Stimulated activated CD8-positive, alpha-beta memory T cell treated with anti-CD3 and anti-CD28 coated beads, Interleukin-4, amount 100 ng/mL, for 4 hours (primary cell): ENCODE data around the gene RIPK1.
"Not testable (repeated sequence)": the region's sequence is repeated elsewhere in the genome, so short reads cannot be mapped to it uniquely, and the experiment has no call there.

Source experiments
- DNase-seq, 2 donors: peaks; one replicate each; pipeline ENCODE4 v3.0.0-alpha.2; 2020; ENCODE audit warnings: low read depth in 2 of 2, low spot score in 1 of 2

Gene RIPK1

GRCh38 chr6:3068329-3069214 is at the start of gene RIPK1:
TSS of gene RIPK1 (plus strand) at chr6:3068494. CDS start at chr6:3076824, 8,330 bp downstream.
- DNase-seq, result peak; percentile 80 to 87

GRCh38 chr6:3019065-3019464 is 49.2 kb upstream of the RIPK1 start:
- no peak for DNase-seq

GRCh38 chr6:3019749-3020320 is 48.5 kb upstream of the RIPK1 start:
- DNase-seq, result no peak

- not testable (repeated sequence) for DNase-seq
These were observed 47.2 kb upstream of the RIPK1 start for GRCh38 chr6:3020976-3021598.

GRCh38 chr6:3022765-3023662 is 45.3 kb upstream of the RIPK1 start:
- peak in 1 of 2 donors; percentile 19 for DNase-seq

GRCh38 chr6:3023663-3024483 is 44.4 kb upstream of the RIPK1 start:
- DNase-seq, result peak; percentile 75 to 80

- no peak for DNase-seq
These were observed 41.3 kb upstream of the RIPK1 start for GRCh38 chr6:3026791-3027626.

- DNase-seq, result not testable (repeated sequence)
These were observed 40.1 kb upstream of the RIPK1 start for GRCh38 chr6:3028156-3028555.

GRCh38 chr6:3031857-3032640 is 36.2 kb upstream of the RIPK1 start:
- no peak for DNase-seq

- no peak for DNase-seq
These were observed 35.3 kb upstream of the RIPK1 start for GRCh38 chr6:3032986-3033385.

- DNase-seq, result no peak
These were observed 34.6 kb upstream of the RIPK1 start for GRCh38 chr6:3033652-3034051.

- no peak for DNase-seq
These were observed 32.9 kb upstream of the RIPK1 start for GRCh38 chr6:3035397-3035796.

- no peak for DNase-seq
These were observed 31.2 kb upstream of the RIPK1 start for GRCh38 chr6:3036861-3037637.

- no peak for DNase-seq
These were observed 30.5 kb upstream of the RIPK1 start for GRCh38 chr6:3037638-3038365.

GRCh38 chr6:3039384-3039783 is 28.9 kb upstream of the RIPK1 start:
- DNase-seq, result no peak

GRCh38 chr6:3041147-3041546 is 27.1 kb upstream of the RIPK1 start:
- no peak for DNase-seq

- DNase-seq, result no peak
These were observed 26.7 kb upstream of the RIPK1 start for GRCh38 chr6:3041606-3042005.
